Embryonic facial prominence (tissue), 1 donor: ENCODE results near the gene TFR2.

Experiments
- DNase-seq: peaks from one replicate; pipeline ENCODE4 v3.0.0-alpha.2; 2016; ENCODE audit errors: extremely low spot score

The TFR2 gene

GRCh38 chr7:100613412-100614175 is 27.8 kb downstream of the TFR2 start:
- DNase-seq = no peak

DNA sequence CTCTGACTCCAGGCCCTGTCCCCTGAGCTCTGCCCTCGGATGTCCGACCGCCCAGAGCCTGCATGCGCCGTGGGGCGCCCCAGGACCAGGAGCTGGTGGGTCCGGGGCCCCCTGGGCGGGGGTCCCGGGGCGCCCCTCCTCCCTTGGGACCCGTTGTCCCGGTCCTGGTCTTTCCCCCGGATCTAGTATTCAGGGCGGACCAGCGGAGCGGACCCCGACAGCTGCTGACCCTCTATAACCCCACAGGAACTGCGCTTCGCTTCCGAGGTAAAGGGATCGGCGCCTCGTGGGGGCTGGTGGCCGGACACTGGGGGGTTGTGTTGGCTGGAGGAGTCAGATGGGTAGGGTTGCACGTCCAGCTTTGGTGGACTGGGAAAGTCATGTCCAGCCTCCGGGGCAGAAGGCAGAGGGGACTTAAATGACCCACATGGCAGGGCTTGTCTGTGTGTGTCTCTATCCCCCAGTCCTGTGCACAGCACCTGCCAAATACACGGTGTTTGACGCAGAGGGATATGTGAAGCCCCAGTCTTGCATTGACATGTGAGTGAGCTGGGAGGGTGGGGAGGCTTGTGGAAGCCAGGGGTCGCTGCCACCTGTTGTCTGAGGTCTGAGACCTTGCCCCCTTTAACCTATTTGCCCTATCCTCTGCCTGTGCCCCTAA is 28.5 kb downstream of the TFR2 start:
- no peak for DNase-seq

DNA sequence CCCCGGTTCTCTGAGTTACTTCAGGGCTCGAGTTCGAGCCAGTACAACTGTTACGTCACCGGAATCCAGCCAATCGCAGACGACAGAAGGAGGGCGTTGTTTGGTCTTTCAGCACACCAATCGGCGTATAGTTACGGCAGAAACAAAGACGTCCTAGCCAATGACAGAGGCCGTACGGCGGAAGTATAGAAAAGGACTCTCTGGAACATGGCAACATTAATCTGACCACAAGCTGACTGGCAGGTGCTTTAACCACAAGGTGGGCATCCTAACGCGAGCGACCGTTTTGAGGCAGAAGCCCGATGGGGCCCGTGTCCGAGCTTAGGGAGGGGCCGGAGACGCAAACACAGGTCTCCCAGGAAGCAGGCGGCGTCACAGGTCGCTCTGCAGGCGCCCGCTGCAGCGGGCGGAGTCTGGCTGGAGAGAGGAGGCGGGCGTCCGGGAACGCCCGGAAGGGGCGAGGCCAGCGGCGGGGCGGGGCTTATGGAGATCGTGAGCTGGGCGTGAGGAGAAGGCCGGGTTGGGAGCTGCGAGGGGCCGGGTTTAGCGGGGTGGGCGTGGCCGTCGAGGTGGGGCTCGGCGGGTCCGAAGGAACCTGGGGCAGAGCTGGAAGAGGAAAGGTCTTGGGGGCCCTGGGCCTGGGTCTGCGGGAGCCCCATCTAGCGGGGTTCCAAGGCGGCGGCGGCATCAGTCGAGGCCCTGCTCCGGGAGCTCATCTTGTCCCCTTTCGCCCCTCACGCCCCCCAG is 29.2 kb downstream of the TFR2 start, which contains the start of gene MOSPD3:
MOSPD3 (plus strand) TSS at position 558 of the 747 bp plus-strand sequence. CDS start 252 bp downstream, outside the sequence.
- peak; percentile 98 for DNase-seq

DNA sequence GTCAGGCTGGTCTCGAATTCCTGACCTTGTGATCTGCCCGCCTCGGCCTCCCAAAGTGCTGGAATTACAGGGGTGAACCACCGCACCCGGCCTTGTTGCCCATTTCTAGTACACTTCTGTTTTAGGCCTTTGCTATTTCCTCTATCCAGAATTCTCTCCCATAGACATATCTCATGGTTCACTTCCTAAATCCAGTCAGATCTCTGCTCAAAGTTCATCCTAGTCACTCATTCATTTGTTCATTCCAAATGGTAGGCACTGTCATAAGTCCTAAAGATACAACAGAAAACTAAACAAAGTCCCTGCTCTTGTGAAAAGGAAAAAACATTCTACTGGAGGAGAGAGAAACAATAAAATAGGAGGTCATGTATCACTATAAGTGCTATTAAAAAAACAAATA is 31.4 kb downstream of the TFR2 start:
- no peak for DNase-seq

DNA sequence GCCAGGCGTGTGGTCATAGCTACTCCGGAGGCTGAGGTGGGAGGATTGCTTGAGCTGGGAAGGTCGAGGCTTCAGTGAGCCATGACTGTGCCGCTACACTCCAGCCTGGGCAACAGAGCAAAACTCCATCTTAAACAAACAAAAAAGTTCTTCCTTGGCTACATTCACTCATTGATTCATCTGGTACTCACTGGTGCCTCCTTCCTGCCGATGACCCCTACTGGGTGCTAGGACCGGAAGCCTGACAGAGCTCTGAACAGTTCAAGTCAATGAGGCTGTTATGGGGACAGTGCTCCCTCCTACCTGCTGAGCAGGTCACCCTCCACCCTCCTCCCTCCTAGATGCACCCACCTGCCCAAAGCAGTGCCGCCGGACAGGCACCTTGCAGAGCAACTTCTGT is 34.2 kb downstream of the TFR2 start:
- no peak for DNase-seq

- DNase-seq = no peak
Observed at GRCh38 chr7:100606313-100606712, 35.0 kb downstream of the TFR2 start.

DNA sequence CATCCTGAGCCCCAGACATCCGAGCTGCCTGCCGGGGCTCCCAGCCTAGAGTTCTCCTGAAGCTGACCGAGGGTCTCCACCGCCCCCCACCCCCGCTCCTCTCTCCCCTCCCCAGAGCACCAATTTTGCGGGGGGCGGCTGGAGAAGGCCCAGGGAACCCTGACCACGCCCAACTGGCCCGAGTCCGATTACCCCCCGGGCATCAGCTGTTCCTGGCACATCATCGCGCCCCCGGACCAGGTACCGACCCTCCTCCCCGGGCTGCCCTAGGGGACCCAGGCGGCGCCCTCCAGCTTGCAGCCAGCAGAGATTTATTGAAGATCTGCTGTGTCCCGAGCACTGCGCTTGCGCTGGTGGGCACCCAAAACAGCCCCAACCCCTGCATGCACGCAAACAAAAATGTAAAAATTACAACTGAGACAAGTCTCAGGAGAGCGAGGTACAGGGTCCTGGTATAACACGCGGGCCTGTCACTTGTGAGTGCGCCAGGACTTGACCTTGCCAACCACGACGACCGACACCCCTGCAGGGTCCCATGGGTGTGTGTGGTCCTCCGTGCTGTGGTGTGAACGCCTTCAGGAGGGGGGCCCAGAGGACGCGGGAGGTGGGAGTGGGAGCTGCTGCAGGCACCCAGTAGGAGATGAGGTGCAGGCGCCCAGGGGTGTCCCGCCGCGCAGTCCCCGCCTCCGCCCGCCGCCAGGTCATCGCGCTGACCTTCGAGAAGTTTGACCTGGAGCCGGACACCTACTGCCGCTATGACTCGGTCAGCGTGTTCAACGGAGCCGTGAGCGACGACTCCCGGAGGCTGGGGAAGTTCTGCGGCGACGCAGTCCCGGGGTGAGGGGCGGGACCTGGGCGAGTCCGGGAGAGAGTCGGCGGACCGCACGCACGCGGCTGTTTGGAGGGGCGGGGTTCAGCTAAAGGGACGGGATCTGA is 36.1 kb downstream of the TFR2 start:
- DNase-seq = no peak

GRCh38 chr7:100604028-100604975 is 37.0 kb downstream of the TFR2 start:
- peak; percentile 49 for DNase-seq

DNA sequence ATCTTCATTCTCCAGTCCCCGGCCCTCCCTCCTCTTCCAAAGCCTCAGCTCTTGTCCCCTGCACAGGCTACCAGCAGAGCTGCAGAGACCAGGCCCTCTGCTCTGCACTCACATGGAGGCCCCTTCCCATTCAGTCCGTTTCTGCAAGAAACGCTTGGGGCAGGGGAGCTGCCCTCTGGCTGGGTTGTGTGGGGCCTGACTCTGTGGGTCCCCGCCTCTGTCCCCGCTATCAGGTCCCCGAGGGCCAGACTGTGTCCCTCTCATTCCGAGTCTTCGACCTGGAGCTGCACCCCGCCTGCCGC is 37.7 kb downstream of the TFR2 start:
- no peak for DNase-seq

DNA sequence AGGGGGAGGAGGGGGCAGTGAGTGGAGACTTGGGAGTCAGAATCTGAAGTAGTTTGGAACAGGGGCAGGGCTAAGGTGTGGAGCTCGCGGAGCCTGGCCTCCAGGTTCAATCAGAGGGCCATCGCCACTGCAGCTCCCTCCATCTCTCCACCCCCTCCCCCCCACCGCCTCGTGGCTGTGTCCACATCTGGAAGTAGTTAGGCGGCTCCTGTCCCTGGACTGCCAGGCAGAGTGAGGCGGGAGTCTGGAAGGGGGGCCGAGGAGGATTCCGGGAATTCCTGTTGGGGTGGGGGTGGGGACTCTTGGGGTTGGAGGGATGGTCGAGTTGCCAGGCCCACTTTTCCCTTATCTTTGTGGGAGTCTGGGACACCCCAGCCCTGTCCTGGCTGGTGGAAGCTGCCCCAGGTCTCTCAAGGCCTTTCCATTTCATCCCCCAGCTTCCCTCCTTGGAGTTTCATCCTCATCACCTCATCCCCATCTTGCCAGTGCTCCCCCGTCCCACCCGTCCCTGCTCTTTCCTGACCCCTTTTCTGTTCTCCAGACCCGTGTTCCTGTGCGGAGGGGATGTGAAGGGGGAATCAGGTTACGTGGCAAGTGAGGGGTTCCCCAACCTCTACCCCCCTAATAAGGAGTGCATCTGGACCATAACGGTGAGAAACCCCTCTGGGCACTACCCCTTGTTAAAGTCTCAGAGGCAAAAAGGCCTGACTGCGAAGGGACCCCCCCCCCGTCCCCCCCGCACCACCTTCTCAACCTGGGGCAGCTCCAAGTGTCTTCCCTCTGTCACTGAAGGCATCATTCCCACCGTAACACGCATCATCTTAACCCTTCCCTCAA is 38.2 kb downstream of the TFR2 start:
- peak; percentile 73 for DNase-seq

DNA sequence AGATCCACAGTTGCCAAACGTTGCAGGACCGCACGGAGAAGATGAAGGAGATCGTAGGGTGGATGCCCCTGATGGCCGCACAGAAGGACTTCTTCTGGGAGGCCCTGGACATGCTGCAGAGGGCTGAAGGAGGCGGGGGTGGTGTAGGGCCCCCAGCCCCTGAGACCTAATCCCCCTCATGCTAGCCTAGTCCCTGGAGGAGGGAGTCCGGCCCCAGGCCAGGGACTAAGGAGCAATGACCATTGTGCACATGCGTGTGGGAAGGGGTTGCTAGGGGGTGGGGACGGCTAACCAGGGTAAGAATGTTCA is 40.7 kb downstream of the TFR2 start:
- DNase-seq = no peak

DNA sequence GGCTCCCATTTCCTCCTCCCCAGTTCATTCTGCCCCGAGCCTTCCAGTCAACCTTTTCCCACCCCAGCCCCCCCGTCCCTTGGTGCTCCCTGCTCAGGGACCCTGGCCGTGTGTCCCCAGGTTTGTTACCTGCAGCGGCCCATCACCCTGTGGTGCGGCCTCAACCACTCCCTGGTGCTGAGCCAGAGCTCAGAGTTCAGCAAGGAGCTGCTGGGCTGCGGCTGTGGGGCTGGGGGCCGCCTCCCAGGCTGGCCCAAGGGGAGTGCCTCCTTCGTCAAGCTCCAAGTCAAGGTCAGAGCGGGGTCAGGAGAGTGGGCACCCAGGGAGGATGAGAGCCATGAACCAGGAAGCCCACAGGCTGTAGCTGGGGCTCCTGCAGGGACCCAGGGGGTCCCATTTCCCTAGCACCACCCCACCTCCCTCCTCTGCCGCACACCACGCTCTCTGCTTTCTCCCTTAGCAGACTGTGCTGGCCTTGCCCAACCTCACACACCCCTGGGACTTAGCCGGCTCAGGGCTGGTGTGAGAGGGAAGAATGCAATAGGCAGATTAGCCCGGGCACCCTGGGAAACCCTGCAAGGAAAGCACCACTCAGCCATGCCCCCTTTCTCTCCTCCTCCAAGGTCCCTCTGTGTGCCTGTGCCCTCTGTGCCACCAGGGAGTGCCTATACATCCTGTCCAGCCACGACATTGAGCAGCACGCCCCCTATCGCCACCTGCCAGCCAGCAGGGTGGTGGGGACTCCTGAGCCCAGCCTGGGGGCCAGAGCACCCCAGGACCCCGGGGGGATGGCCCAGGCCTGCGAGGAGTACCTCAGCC is 41.2 kb downstream of the TFR2 start:
- no peak for DNase-seq

- DNase-seq = no peak
Observed at GRCh38 chr7:100598425-100598824, 42.9 kb downstream of the TFR2 start.

DNA sequence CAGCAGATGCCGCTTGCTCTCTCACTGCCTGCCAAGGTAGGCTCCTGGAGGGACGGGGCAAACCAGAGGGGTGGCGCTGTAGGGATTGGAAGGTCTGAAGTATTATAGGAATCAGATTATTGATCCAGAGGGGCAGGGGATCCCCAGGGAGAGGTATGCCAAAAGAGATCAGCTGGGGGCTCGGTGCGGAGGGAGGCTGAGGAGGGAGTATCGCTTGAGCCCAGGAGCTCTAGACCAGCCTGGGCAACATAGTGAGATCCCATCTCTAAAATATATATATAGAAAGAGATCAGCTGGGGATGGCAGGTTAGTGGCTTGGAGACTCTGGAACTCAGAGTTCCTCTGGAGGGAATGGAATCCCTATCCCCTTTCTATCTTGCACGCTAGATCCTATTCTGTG is 46.2 kb downstream of the TFR2 start:
- DNase-seq = no peak

DNA sequence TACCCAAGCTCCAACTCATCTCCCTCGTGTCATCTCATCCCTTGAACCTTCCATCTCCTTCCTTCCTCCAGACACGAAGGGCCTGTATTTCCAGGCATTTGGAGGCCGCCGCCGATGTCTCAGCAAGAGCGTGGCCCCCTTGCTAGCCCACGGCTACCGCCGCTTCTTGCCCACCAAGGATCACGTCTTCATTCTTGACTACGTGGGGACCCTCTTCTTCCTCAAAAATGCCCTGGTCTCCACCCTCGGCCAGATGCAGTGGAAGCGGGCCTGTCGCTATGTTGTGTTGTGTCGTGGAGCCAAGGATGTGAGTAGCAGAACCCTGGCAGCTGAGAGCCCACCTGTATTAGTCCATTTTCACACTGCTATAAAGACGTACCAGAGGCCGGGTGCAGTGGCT is 49.8 kb downstream of the TFR2 start:
- no peak for DNase-seq

DNA sequence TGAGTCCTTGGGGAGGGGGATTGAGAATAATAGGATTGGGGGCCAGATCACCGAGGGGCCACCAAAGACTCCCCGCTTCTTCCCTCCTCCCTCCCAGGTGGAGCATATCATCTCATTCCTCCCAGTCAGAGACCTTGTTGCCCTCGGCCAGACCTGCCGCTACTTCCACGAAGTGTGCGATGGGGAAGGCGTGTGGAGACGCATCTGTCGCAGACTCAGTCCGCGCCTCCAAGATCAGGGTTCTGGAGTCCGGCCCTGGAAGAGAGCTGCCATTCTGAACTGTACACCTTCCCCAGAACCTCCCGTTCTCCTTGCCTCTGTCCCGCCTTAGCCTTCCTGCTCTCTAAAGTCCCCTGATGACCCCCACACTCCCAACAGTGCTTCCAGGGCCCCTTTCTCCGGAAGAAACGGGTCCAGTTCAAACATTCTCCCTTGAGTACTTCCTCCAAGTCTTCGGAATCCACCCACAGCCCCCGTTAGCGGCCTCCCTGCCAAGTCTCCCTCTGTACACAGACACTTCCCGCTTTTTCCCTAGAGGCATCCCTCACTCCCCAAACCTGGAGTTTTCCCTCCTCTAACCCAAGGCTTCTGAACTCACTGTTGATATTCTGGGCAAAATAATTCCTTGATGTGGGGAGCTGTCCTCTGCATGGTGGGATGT is 51.1 kb downstream of the TFR2 start:
- DNase-seq = no peak

GRCh38 chr7:100589341-100589947 is 51.9 kb downstream of the TFR2 start:
- DNase-seq = no peak

DNA sequence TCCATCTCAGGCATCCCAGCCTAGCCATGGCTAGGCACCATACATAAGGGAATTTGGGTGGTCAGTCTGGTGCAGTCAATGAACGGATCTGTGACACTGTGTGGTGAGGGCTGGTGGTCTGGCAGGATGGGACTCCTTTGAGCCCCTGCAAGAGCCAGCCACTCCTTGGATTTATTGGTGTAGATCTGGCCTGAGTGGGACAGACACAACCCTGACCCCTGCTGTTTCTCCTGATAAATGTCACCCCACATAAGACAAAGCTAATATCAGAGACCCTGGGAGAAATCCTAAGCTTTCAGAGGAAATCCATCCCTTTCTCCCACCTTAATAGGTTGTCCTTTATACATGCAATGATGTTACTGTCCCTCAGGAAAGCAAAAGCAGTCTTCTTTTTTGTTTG is 52.9 kb downstream of the TFR2 start:
- DNase-seq = no peak
